ENCODE data around the gene STAT4.

Gene STAT4, protein sequence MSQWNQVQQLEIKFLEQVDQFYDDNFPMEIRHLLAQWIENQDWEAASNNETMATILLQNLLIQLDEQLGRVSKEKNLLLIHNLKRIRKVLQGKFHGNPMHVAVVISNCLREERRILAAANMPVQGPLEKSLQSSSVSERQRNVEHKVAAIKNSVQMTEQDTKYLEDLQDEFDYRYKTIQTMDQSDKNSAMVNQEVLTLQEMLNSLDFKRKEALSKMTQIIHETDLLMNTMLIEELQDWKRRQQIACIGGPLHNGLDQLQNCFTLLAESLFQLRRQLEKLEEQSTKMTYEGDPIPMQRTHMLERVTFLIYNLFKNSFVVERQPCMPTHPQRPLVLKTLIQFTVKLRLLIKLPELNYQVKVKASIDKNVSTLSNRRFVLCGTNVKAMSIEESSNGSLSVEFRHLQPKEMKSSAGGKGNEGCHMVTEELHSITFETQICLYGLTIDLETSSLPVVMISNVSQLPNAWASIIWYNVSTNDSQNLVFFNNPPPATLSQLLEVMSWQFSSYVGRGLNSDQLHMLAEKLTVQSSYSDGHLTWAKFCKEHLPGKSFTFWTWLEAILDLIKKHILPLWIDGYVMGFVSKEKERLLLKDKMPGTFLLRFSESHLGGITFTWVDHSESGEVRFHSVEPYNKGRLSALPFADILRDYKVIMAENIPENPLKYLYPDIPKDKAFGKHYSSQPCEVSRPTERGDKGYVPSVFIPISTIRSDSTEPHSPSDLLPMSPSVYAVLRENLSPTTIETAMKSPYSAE

DNA sequence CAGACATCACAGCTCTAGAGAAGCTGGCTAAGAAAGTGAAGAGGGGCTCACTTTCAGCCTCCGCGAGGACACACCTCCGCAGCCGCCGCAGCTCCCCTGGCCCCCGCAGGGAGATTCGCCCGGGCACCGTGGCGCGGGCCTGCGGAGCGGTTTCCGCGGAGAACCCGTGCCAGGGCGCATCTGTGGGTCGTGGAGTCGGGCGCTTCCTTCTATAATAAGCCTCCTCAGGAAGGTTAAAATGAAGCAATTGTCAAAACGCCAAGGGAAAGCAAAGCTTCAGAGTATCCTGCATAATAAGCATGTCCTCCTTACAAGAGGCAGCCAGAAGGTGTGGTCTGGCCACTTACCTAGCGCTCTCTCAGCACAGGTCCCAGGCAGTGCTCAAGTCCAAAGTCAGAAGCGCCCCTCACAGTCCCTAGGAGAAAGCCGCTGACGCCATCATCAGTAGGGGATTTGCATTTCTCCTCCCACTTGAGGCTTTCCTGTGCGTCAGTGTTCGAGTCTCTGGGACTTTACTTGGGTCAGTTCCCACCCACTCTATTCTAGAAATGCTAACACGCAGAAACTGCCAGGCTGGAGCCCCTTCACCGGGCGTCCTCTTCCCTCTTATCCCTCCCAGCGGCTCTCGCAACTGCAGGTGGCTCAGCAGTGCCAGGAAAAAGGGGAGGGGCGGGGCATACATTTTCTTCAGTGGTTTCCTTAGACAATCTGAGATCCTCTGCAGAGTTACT lies at the start of gene STAT4:
STAT4 (minus strand) TSS at position 395 of the 731 bp plus-strand sequence. CDS start 2,791 bp downstream, outside the sequence.
- peak; percentile 88 for DNase-seq

DNA sequence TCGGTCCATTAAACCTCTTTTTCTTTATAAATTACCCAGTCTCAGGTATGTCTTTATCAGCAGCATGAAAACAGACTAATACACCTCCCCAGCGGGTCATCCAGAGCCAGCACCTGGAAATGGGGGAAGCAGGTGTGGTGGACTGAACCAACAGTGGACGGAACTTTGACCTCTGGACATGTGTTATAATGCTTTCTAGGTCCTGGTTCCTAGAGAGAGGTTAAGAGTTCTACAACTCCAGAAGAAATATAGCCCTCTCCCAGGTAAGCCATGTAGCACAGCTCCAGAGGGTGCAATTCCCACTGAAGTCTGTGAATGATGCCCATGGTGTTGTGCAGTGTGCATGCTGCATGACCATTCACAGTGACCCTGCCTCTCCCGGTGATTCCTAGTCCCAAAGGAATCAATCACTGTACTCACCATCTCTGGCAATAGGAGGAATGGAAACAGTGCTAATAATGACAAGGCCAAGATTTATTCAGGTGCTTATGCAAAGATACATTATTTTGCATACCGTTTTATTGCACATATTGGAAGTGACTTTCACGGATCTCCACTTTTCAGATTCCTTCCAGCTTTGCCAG lies 49.2 kb upstream of the STAT4 start:
- no peak for DNase-seq

DNA sequence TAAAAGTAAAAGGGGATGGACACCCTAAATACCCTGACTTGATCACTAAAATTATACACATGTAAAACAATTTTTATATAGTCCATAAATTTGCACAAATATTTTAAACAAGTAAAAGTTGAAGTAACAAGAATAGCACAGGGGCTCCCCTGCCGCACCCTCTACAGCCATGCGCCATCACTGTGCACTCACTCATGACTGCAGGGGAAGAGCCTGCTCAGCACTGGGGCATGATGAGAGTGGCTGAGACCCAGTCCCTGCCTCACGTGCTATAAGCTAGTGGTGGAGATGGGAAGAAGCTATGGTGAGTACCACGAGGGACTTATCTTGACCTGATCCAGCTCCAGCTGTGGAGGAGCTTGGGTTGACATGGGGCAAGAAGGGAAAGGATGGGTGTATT lies 47.5 kb upstream of the STAT4 start:
- DNase-seq = no peak

DNA sequence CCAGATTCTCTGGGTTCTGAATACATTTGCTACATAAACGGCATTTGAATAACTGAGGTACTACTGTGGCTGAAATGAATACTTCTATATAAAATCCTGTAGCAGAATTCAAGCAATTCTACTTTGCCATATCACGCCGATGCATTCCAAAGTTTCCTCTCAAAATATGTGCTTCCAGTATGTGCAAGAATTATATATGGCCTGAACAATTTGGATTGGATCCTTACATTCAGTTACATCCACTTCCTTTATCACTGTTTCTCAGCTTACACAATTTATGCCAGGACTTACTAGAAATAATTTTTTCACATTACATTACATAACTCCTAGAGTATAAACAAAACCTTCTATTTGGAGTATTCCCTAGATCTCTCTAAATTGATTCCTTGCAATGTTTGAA lies 46.3 kb upstream of the STAT4 start:
- no peak for DNase-seq

DNA sequence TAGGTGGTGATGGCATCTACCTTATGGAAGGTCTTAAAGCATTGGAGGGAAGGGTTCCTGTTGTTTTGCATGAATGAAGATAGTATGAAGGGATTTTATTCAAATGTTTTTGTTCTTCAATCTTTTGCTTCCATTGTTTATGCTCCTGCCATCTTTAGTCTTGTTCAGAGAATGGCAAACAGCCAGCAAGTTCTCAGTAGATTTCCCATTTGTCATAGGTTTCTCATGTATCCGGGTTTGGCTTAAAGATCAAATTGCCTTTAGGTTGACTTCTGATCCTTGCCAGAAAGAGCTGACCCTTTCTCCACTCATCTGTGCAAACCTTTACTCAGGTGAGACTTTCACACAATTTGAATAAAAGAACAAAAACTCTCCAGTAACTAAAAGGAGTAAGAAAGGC lies 44.2 kb upstream of the STAT4 start:
- DNase-seq = no peak

DNA sequence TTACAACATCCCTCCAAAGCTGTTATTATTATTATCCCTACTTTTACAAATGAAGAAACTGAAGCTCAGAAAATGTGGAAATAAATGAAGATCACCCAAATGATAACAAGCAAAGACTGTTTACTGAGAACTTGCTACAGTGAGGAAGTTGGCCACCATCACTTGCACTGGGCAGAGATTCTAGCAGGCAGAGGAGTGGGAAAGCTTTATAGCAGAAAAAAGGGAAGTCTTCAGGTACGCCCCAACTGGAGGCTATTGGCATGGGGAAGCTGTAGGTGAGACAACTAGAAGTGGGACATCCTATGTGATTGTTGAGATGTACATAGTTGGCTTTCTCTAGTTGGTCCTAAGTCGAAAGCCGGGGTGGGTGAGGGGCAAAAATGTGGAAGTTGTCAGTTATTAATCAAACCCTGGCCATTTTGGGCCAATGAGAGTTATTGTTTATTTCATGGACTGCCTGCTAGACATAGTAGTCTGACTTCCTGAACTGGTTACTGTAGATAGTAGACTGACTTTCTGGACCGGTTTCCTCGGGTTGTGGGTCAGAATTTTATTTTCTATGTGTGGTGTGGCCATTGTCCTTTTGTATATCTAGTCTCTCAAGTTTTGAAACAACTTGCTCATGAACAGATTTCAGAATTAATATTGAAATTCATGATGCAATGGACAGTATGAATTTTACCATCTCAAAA lies 40.2 kb upstream of the STAT4 start:
- no peak for DNase-seq

DNA sequence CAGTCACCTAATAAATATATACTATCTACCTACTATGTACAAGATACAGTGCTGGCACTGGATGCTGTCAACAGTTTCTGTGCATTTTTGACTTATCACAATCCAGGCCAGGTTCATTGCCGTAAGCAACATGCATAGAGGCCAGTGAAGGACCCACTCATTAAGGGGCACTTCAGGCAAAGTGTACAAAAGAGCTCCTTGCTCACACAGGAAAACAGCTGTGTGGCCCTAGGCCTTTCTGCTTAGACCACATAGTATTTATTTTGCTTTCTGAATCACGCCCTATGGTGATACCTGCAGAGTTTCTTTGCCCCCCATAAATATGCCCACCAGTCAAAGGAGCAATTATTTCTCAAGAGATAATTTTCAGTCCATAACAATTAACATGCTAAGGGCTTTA lies 39.6 kb upstream of the STAT4 start:
- no peak for DNase-seq

DNA sequence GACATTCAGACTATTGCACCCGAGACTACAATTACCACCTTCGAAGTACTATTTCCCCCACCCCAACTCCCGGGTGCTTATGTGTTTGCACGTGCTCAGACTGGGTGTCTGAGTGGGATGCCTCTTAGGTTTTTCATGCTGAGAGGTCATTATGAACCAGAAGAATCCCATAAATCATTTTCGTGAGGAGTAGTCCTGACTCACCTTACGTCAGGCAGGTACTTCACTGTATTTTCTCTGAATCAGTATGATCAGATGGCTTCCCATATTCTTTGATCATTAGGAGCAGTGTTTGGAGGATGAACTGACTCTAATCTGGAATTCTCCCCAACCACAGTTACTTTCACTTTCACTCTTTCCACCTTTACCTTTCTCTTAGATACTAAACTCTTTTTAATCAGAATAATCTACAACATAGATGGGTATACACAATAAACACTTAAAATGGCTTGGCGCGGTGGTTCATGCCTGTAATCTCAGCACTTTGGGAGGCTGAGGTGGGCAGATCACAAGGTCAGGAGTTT lies 38.4 kb upstream of the STAT4 start:
- peak; percentile 22 for DNase-seq

DNA sequence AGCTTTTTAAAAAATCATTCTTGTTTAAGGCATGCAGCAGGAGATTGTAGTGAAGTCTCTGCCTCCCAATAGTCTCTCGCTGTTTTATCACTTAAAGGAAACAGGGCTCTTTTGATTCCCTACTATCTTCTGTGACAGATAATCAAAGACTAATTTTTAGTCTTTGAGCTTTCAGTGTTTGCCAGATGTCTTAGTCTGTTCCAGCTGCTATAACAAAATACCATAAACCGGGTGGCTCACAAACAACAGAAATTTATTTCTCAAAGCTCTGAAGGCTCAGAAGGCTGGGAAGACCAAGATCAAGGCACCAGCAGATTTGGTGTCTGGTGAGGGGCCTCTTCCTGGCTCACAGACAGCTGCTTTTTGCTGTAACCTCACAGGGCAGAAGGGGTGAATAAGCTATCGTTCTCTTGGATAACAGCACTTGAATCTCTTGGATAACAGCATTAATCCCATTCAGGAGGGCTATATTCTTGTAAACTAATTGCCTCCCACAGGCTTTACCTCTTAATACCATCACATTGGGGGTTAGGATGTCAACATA lies 37.8 kb upstream of the STAT4 start:
- no peak for DNase-seq

DNA sequence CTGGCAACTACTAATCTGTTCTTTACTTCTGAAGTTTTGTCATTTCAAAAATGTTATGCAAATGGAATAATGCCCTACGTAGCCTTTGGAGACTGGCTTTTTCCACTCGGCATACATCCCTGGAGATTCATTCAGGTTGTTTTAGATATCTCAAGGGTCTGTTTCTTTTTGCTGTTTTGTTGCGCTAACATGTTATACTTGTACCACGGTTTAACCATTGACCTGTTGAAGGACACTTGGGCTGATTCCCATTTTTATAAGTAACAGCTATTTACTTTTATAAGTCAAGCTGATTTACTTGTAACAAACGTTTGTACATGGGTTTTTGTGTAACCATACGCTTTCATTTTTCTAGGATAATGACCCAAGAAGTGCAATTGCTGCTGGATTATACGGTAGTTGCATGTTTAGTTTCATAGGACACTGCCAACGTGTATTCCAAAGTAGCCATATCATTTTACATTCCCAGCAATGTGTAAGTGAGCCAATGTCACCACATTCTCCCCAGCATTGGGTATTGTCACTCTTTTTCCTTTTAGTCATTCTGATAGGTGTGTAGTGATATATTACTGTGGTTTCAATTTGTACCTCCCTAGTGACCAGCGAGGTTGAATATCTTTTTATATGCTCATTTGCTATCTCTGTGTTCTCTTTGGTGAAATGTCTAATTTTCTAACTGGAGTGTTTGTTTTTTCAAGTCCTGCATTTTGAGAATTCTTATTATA lies 36.5 kb upstream of the STAT4 start:
- no peak for DNase-seq

DNA sequence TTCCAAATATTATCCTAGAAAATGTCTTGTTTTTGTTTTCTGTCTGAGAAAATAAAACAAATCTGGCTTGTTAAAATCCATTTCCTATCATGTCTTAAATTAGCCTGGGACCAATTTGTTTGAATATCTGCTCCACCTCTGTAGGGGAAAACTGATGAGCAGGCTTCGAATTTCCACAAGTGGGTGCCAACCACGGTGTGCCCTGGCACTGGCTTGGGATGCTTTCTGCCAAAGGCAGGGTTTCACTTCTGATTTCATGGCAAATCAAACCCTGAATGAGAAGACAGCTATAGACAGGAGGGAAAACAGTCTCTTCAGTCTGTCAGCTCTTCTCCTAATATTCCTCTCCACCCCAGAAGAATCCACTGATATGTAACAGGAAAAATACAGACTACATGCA lies 33.7 kb upstream of the STAT4 start:
- DNase-seq = no peak

DNA sequence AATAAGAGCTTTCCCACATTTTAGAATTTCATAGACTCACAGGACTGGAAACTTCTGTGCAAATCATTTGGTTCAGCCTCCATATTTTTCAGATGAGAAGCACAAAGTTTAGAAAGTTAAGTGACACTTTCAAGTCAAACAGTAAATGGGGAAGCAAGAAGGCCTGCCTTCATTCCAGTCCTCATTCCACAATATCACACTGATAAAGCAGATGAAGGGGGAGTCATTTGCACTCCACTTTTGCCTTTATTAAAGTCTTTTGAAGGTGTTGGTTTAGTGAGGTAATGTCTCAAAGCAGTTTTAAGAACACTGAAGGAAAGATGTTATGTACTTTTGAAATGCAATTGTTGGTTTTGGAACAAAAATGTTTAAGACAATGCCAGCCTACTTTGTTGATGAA lies 32.7 kb upstream of the STAT4 start:
- no peak for DNase-seq

DNA sequence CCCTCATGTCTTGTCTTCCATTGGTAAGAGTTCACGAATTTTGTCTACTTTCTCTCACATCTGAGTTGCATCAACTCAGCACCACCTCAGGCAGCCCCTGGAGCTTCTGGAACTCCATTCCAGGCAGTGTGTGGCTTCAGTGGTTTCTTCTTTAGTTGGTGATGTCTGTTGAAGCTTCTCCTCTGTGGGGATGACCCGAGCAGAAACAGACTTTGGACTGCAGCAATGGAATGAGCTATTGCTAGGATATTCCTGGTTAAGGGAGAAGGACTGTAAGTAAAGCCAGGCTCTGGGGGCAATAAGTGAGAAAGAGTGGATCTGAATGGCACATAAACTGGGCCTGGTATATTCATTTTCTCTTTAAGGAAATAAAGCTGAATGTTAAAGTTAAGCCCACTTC lies 32.3 kb upstream of the STAT4 start:
- no peak for DNase-seq

DNA sequence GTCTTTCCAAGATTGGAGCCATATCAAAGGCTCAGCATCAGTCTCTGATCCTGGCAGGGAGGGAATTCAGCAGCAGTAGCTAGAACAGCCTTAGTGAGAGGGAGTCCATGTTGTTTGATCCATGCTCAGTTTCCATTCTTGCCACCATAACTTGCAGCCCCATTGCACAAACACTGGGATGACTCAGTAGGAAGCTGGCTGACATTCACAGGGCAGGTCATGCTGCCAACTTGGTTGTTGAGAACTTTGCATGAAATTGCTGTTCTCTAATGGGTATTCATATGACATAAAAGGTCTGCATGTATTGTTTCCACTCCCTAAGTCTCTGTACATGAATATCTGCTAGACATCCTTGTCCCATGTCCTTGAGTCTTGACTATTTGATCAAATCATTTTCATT lies 29.9 kb upstream of the STAT4 start:
- no peak for DNase-seq

DNA sequence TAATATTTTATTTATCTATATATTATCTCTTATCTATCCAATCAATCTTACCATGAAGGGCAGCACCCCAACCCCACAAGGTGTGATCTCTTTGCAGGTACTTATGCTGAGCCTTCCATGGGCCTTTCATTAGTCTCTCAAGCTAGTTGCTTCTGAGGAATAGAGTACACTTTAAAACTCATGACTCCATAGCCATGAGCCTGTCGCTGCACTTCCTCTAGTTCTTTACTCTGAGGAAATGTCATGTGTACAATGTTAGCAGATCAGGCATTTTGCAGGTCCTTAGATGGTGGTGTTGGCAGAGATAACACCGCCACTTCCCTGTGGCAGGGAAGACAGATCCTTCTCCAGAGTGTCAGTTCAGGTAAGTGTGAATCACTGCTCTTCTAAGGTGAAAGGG lies 29.5 kb upstream of the STAT4 start:
- no peak for DNase-seq

DNA sequence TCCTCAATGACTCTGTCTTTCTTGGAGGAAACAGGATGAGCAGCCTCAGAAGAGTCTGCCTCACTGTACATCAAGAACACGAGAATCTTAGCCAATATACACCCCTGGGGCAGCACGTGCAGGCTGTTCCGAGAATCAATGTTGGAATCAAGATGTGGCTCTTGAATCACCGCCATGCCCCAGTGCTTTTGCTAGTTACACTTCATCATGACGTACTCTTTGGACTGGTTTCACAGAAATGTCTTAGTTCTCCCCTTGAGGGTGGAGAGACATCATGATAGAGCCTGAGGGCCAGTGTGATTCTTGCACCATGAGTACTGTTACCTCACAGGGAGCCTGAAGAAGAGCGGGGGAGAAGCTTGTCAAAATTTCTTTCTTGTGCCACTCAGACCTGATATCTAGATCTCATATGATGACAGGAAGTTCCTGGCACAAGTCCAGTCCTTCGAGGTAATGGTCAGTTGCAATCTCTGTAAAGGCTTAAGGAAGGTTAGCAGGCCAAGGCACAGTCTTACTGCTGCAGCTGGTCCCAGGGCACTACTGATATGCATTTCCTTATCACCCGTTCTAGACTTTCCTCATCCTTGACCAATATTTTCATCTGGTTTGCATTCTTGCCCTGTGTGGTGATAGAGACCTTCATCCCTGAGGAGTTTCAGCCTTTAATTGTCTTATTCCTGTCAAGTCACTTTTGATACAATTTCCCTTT lies 28.2 kb upstream of the STAT4 start:
- no peak for DNase-seq

DNA sequence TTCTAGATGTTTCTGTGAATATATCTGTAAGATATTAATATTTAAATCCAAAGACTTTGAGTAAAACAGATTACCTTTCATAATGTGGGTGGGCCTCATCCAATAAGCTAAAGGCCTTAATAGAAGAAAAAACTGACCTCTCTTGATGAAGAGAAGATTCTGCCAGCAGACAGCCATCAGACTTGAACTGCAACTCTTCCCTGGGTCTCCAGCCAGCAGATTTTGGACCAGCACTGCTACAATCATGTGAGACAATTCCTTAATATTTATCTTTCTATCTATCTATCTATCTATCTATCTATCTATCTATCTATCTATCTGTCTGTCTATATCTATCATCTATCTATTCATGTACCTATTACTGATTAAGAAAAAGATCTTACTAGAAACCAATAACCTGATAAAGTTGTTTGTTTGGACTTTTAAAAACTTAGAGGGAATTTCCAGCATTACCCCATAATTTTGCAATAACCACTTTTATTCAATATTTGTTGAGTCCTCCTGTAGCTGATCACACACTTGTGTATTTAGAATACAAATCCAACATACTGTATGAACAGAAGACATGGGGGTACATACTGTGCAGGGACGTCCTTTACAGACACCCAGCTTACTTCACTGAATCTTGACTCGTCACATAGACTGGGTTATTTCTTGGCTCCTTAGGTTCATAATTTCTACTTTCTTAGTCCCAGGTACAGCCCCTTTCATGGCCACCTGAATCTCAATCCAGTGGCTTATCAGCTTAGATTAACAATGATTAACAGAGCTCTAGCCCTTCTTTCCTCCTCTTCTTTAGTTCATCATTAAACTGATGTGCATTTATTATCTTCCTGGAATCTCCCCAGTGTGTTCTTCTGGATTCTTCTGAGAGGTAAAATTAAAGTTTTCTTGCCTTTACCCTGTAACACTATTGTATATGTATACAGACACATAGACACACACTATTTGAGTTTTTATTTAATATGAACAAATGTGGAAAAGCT lies 27.2 kb upstream of the STAT4 start:
- DNase-seq = no peak

DNA sequence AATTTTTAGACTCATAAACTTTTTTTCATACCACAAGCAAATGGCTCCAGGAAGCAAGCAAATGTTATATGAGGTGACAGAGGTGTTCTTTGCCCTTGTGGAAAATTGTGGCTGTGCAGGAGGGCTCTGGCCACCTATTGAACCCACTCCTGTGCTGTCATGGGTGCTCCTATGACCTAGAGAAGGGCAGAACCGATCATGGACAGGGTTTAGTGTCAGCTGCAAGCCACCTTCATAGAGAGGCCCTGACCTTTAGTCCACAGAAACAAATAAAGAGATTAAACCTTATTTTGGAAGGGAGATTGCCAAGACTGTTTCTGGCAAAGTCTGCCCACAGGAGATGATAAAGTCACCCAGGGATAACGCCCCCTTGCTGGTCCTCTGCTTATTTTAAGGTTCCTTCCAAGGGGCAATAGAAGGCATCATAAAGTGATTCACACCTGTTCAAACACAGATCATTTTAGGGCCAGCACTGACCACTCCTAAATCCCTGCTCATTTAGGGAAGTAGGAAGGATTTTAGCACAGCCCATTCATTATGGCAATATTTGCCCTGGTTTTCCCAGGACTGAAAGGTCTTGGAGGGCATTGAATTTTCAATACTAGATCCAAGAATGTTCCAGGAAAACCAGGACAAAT lies 26.1 kb upstream of the STAT4 start:
- DNase-seq = no peak

DNA sequence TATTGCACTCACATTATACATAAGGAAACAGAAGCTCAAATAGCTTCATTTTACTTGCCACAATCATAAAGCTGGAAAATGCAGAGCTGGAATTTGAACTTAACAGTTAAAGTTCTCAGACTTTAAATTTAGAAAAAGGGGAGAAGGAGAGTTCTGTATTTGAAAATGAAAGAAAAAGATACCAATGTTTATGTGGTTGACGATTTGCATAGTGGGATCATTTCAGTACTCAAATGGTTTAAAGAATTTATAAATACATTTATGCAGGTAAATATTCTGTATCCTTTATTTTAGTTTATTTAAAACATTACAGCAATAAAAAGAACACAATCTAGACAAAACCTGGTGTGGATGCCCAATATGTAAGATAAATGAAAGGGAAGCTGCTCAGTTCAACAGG lies 25.5 kb upstream of the STAT4 start:
- DNase-seq = no peak

All from CD4-positive, alpha-beta T cell treated with Interleukin-4 for 4 hours (primary cell).